HG02678 (cell line): ENCODE data around the gene CCDC60.

Source experiments
- ATAC-seq: cut with Tn5 transposase; IDR thresholded peaks from one replicate; pipeline ENCODE4 v1.9.1; 2021; ENCODE audit warnings: mild to moderate bottlenecking, moderate library complexity; ENCODE audit not compliant: unreplicated experiment

CCDC60 gene

DNA sequence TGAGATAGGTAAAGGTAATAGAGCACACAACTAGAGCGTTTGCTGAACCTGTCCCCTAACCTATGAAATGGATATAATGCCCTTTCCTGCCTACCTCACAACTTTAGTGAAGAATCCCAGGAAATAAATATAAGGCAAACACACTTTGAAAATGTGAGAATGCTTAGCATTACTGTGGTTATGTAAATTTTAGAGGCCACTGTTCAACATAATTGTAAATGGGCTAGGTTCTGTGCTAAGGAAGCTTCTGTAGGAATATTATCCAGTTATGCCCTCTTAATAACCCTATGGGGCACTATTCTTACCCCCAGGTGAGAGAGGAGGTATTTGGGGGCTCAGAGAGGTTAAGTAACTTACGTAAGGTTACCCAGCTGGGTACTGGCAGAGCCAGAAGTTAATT lies 166.5 kb downstream of the CCDC60 start:
- no peak for ATAC-seq

DNA sequence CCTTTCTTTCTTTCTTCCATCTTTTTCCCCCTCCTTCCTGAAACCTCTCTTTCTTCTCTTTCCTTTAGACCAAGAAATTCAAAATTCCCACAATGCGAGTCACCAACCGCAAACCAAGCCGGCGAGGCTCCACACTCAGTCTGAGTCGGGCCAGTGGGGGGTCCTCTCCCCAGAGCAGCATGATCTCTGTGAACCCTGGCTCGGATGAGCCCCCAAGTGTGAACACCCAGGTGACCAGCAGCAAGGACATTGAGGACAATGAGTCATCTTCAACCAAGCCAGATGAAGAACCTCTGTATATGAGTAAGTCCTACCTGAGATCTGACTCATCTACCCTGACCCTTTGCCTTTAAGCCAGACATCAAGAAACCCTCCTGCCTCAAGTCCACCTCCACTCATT lies 170.5 kb downstream of the CCDC60 start:
- ATAC-seq, result no peak

DNA sequence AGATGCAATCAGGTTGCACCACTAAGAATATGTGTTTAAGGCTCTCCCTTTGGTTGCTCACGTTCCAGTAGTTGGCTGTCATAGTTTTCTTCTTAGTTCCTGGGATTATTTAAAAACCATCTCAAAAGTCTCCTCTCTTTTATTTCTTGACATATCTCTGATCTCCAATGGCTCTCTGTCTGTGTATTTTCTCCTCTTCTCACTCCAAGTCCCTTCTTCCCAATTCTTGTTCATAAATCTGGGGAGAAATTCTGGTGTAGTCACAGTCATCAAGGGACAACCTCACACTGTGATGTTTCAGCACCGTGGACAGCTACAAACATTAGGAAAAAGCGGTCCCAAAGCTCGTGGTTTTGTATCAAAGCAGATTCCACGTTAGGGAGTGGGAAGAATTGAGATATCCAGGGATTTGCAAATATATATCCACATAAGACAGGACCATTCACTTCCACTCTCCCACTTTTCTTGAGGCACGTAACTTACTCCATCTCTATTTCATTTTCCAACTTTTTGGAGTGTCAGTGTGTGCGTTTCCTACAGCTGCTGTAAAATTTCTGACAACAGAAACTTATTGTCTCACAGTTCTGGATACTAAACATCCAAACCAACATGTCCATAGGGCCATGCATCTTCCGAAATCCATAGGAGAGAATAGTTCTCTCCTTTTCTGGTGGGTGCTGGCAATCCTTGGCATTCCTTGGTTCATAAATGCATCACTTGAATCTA lies 178.4 kb downstream of the CCDC60 start:
- no peak for ATAC-seq

DNA sequence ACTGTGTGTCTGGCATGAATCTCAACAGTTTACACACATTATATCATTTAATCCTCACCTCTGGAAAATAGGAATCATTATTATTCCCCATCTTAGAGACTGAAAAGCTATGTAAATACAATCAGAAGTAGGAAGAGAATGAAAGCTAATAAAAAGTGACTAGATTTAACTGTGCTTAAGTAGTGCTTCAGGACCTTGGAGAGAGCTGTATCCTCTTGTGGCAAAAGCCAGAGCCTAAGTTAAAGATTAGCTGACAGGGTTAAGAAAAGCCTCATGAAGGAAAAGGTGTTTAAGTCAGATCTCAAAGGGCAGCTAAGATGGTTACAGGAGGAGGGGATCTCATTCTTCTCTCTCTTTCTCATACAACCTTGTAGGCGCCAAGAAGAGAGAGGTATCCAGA lies 193.7 kb downstream of the CCDC60 start:
- ATAC-seq, result no peak

DNA sequence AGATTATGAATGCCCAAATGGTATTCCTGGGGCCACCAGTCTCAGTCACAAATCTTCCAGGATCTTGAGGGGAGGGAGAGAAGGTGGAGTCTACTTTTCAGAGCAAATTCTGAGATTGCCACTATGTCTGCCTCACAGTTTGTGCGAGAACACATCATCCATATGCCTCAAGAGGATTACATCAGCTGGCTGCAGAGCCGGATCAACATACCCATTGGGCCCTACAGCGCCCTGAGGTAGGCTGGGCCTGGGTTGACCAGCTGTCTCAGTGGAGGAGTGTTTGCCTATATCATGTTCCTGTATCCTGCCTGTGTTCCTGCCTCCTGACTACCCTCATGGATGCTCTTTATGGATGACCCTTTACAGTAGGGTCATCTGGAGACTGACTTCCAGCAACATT lies 205.9 kb downstream of the CCDC60 start:
- no peak for ATAC-seq

DNA sequence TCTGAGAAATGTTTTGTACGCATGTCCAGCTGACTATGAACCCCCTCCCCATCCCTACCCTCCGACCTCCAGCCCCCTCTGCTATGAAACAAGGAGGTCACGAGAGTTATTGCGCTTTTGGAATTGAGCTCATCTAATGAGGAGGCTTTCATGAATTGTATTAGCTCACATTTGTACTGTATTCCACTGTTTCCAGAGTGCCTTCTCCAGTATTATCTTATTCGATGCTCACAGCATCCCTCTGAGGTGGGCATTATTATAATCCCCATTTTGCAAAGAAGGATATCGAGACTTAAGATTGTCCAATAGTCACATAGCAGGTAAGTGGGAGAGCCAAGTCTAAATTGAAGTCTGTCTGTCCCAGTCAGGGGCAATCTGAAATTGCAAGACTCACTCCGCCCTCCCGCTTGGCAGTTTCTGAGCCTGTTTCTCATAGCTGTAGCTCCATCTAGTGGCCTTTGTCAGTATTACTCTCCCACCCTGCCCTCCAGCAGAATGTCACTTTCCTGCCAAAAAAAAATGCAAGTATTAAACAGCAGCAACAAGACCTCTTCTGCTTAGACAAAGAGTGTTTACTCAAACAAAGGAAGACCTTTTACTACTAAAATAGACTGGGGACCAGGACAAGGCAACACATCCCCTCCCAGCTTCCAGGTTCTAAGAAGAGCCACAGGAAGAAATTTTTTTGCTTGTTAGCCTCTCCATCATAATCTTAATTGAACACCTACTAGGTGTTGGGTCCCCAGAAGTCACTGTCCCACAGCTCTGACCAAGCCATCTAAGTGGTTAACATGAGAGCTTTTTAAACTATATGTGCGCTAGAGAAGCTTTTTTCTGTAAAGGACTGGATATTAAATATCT lies 210.5 kb downstream of the CCDC60 start:
- no peak for ATAC-seq

DNA sequence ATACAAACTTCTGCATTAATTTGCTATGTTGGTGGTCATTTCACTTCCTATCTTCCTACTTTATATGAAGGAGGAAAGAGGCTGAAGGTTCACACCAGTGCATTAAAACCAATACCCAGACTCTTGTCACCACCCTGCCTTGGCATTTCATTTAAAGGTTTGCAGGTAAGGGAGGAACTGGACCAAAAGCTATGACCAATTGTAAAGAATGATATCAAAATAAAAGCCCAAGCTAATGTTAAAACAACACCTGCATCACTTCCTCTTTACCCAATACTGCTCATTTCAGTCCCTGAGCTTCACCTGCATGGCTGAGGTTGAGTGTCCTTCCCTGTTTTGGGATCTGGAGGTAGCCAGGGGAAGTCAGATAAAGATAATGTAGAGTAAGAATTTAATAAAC lies 211.8 kb downstream of the CCDC60 start:
- no peak for ATAC-seq

DNA sequence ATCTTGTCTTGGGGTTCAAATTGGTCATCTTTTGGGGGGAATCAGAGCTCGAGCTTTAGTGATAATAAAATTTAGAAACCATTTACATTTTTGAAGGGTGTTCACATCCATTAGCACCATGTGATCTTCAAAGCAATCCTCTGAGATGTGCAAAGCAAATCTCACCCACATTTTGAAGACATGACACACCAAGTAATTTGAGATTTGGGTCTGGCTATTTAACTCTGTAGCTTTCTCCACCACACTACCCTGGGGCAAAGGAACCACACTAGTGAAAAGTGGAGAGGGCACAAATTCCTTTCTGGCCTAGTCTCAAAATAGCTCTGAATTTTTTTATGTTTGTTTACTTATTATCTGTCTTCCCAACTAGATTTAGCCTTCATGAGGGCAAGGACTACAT lies 212.5 kb downstream of the CCDC60 start:
- ATAC-seq, result no peak

DNA sequence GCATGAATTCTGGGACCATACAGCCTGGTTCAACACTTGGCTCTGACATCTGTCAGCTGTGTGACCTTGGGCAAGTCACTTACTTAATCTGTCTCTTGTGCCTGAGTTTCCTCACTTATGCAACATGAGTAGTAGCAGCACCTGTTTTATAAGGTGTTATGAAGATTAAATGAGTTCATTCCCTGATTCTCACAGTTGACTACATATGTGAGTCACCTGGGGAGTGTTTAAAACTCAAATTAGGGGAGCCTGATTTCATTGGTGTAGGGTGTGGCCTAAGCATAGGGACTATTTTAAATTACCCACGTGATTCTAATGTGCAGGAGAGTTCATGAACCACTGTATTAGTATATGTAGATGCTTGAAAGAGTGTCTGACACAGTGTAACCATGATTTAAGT lies 222.3 kb downstream of the CCDC60 start:
- ATAC-seq, result no peak

DNA sequence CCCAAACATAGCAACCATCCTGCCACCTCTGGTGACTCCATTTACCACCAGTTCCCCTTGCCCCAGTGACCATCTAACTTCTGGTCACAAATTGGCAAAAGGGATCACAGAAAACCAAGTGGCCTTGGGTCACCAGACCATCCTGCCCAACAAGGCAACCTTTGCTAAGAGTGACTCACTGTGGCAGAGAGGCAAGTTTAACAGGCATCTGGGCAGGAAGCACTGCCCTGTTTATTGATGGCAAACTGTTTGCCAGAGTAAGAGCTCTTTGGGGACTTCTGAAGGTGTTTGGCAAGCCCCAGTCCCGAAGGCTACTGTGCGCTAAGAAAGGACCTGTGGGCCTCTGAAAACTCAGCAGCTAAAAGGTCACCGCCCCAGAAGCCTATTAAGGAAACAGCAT lies 230.9 kb downstream of the CCDC60 start:
- ATAC-seq, result no peak

DNA sequence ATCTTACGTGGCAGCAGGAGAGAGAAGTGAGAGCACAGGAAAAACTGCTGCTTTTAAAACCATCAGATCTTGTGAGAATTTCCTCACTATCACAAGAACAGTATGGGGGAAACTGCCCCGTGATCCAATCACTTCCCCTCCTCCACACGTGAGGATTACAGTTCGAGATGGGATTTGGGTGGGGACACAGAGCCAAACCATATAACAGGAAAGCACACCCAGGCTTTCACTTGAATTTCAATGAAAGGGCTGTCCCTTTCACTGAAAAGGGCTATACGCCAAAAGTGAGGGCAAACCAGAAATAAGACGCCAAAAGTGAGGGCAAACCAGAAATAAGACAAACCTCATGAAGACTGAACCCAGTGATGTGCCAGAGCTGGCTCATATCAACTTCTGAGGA lies 236.2 kb downstream of the CCDC60 start:
- no peak for ATAC-seq

DNA sequence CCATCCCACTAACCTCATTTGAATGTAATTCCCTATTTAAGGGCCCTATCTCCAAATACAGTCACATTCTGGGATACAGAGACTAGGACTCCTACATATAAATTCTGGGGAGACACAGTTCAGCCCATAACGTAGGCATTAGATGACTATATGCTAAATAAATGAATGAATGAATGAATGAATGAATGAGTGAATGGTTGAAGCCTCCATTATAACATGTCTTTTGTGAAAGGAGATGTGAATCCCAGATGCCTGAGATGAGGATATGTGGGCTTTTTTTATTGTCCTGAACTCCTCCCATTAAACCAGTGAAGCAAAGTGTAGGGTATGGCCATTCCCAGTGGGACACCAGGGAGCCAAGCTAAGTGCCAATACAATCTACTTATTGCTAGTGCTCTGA lies 238.6 kb downstream of the CCDC60 start:
- no peak for ATAC-seq

DNA sequence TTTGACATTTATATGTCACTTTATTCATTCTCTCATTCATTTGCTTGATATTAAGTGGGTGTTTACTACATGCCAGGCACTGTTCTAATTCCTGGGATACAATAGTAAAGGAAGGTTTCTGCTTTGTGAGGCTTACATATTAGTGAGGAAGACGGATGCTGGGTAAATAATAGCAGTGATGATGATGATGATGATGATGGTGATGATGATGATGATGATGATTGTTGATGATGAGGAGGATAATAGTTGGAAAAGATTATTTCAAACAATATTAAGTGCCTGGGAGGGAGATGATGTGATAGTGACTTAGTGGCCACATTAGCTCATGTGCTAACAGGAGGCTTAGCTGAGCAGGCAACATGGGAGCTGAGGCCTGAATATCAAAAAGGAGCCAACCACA lies 239.7 kb downstream of the CCDC60 start:
- ATAC-seq, result no peak

DNA sequence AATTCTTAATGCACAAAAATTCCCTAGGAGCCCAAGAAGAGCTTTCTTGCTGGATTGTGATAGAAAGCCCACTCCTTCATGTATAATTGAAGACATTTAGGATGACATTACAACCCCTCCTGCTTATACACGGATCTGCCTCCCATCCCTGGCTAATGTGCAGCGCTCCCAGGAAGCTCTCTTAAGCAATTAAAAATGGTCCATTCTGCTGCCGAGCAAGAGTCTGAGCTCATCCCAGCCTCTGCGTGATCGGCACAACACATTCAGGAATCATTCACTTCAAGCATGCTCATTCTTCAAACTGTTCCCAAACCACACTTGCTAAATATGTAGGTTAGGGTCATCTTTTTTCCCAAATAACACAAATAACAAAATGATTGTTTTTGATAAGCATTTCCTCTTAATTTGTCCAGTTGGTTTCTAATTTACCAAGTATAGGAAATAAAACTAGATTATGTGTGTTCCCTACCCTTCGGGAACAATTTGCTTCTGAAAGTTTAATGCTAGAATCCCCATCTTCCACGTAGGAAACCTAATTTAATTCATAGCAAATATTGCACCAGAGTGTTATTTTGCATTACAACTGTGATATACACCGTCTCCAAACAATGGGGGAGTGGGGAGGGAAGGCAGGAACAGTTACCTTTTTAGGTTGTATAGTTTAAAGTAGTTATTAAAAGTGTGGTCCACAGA lies 241.7 kb downstream of the CCDC60 start:
- ATAC-seq, result no peak

DNA sequence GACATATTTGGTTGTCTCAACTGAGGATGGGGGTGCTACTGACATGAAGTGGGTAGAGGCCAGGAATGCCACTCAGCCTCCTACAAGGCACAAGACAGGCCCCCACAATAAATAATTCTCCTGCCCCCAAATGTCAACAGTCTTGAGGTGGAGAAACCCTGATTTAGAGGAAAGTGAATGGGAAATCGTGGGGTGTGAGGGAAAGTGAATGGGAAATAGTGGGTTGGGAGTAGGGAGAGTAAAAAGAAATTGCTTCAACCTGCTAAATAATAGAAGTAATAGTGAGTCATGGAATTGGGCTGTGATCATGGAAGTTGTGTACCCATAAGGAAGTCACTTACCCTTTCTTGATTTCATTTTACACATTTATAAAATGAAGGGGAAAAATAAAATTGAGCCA lies 242.4 kb downstream of the CCDC60 start:
- ATAC-seq, result no peak

DNA sequence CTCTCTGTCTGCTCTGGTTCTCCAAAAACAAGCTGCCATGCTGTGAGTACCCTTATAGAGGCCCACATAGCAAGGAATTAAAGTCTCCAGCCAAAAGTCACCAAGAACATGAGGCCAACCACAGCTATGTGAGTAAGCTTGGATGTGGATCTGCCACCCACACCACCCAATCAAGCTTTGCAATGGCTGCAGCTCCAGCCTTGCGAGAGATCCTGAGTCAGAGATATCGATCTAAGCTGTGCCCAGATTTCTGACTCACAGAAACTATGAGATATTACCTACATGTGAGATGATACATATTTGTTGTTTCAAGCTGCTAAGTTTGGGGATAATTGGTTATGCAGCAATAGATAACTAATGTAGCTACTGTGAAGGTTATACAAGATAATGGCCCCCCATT lies 243.6 kb downstream of the CCDC60 start:
- ATAC-seq, result no peak

DNA sequence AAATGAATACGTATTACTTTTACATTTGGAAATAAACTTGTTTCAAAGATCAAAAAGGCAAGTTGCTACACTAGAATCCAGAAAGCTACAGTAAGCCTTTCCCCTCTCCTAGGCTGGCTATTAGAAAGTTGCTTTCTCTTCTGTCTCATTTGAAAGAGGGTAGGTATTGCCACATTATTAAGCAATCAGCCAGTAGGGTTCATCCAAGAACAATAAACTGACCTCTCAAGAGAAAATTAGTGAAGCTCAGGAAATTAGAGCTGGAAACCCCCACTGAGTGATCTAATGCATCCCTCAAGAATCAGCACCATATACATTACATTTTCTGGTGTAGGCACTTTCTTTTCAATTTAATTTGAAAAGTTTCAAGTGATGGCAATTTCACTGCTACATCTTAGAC lies 254.6 kb downstream of the CCDC60 start:
- ATAC-seq, result no peak

DNA sequence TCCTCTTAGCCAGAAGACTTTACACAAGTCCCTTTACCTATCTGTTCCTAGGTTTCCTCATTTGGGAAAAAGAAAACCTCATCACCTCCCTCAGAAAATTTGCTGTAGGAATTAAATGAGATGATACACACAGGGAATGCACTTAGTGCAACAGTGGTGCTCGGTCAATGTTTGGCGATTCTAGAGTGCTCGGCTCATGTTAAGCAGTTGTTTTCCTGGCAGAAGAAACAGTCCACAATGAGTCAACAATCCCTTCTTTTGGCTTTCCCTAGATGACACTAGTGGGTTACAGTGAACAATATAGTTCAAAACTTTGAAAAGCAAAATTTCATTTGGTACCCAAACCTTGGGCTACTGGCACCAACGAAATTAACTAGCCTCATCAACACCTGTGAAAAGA lies 255.1 kb downstream of the CCDC60 start:
- ATAC-seq, result no peak
